B cell (primary cell): Measurements from ENCODE around the gene TREH. TPM values are rescaled to one million over a fixed set of nuclear protein-coding genes. Genes with fewer than 3 reads are reported as not detected.

Experiments
- ATAC-seq: fragments of 200-7000 bp; cut with Tn5 transposase; one replicate; pipeline ENCODE4 v1.10.0; 2021; ENCODE audit warnings: low read depth, mild to moderate bottlenecking, moderate number of reproducible peaks, moderate library complexity
- CTCF ChIA-PET: fragments of 350-600 bp; sonication (Branson Sonifier 250); formaldehyde crosslinking; loops from one replicate; lab custom pipeline; 2021; ENCODE audit warnings: antibody characterized with exemption, inconsistent platforms; lab: Charles Lee
- POLR2A ChIA-PET: fragments of 350-600 bp; sonication (Branson Sonifier 250); formaldehyde crosslinking; loops from one replicate; lab custom pipeline; 2021; ENCODE audit warnings: antibody characterized with exemption; lab: Charles Lee
- DNase-seq: peaks from one replicate; pipeline ENCODE4 v3.0.0; 2013
- H2AFZ ChIP-seq: 2 replicates; pipeline ENCODE4 v1.6.1; 2012; ENCODE audit warnings: mild to moderate bottlenecking, low read depth, low read length; ENCODE audit not compliant: insufficient read depth, poor library complexity, severe bottlenecking
- H3K27ac ChIP-seq, 2 donors: 1 replicate in 1 of 2; 2 replicates in 1 of 2; pipeline ENCODE4 v1.5.1; 2012 to 2013; ENCODE audit warnings: low read length in 2 of 2, mild to moderate bottlenecking in 2 of 2, moderate library complexity in 1 of 2
- H3K27me3 ChIP-seq, 4 experiments: fragments of 200-600 bp in 1 of 4; sonication (generic) in 1 of 4; replicated peaks in 1 of 4; 1 replicate in 2 of 4; 2 replicates in 2 of 4; pipeline versions ENCODE4 v1.6.1 to v1.7.0; 2013 to 2016; ENCODE audit warnings: low read length in 3 of 4, mild to moderate bottlenecking in 2 of 4, mixed read lengths in 1 of 4, moderate library complexity in 1 of 4; ENCODE audit not compliant: insufficient read depth in 4 of 4, control insufficient read depth in 3 of 4; ENCODE audit errors: control extremely low read depth in 1 of 4
- H3K36me3 ChIP-seq, 2 experiments: replicated peaks in 1 of 2; 1 replicate in 1 of 2; 2 replicates in 1 of 2; pipeline versions ENCODE4 v1.6.1 to v1.7.1; 2013; ENCODE audit warnings: low read length in 1 of 2; ENCODE audit not compliant: insufficient read depth in 2 of 2, control insufficient read depth in 1 of 2; ENCODE audit errors: control extremely low read depth in 1 of 2, extremely low read depth in 1 of 2
- H3K4me1 ChIP-seq, 2 donors: fragments of 200-600 bp in 1 of 2; sonication (generic) in 1 of 2; 1 replicate in 1 of 2; 2 replicates in 1 of 2; pipeline versions ENCODE4 v1.5.1 to v1.6.1; 2013 to 2017; ENCODE audit warnings: low read length in 2 of 2; ENCODE audit not compliant: control insufficient read depth in 2 of 2, insufficient read depth in 2 of 2
- H3K4me2 ChIP-seq: replicated peaks from 2 replicates; pipeline ENCODE3; 2012; ENCODE audit warnings: mild to moderate bottlenecking, low read depth, low read length; ENCODE audit not compliant: poor library complexity, severe bottlenecking
- H3K4me3 ChIP-seq, 5 experiments: fragments of 200-600 bp in 1 of 5; sonication (generic) in 1 of 5; 1 replicate in 3 of 5; 2 replicates in 2 of 5; pipeline versions ENCODE4 v1.5.1 to v1.7.0; 2011 to 2016; ENCODE audit warnings: low read length in 4 of 5, mild to moderate bottlenecking in 4 of 5, low read depth in 2 of 5, control low read depth in 1 of 5, moderate library complexity in 1 of 5; ENCODE audit not compliant: insufficient read depth in 1 of 5; ENCODE audit errors: control extremely low read depth in 1 of 5, extremely low read depth in 1 of 5
- H3K79me2 ChIP-seq: fragments of 200-600 bp; sonication (generic); one replicate; pipeline ENCODE4 v1.6.0; 2016; ENCODE audit warnings: low read length; ENCODE audit not compliant: control insufficient read depth, insufficient read depth
- H3K9ac ChIP-seq: fragments of 200-600 bp; sonication (generic); 2 replicates; pipeline ENCODE4 v1.6.1; 2017; ENCODE audit warnings: mild to moderate bottlenecking, low read length, moderate library complexity
- H3K9me3 ChIP-seq, 3 donors: one replicate each; pipeline versions ENCODE4 v1.6.1 to v1.7.1; 2013; ENCODE audit warnings: low read length in 2 of 3; ENCODE audit not compliant: control insufficient read depth in 2 of 3, insufficient read depth in 1 of 3; ENCODE audit errors: control extremely low read depth in 1 of 3
- H4K20me1 ChIP-seq: 2 replicates; pipeline ENCODE4 v1.6.0; 2012; ENCODE audit warnings: mild to moderate bottlenecking, low read length; ENCODE audit not compliant: insufficient read depth, control insufficient read depth, poor library complexity, severe bottlenecking
- H3K27ac Mint-ChIP-seq: one replicate; pipeline ENCODE4 v1.8.0; 2021; ENCODE audit warnings: mixed read lengths
- H3K27me3 Mint-ChIP-seq: one replicate; pipeline ENCODE4 v1.8.0; 2021; ENCODE audit warnings: mixed read lengths
- H3K4me1 Mint-ChIP-seq: one replicate; pipeline ENCODE4 v1.8.0; 2021; ENCODE audit warnings: mixed read lengths
- H3K4me3 Mint-ChIP-seq: one replicate; pipeline ENCODE4 v1.8.0; 2021; ENCODE audit warnings: mixed read lengths
- H3K9me3 Mint-ChIP-seq: one replicate; pipeline ENCODE4 v1.8.0; 2022; ENCODE audit warnings: mixed read lengths; ENCODE audit not compliant: insufficient read depth
- EZH2 ChIP-seq: IDR thresholded peaks from 2 replicates; pipeline ENCODE4 v1.6.1; 2012; ENCODE audit warnings: borderline replicate concordance, low read depth, mild to moderate bottlenecking, moderate library complexity, low read length; ENCODE audit not compliant: insufficient read depth, poor library complexity, severe bottlenecking
- WGBS: methylation state at CpG from one replicate; pipeline ENCODE4 v1.1.5; 2013; ENCODE audit warnings: missing lambda C conversion rate; ENCODE audit not compliant: insufficient coverage; 5-methylcytosine and 5-hydroxymethylcytosine counted together
- intact Hi-C: fragments of 100-400 bp; cut with micrococcal nuclease; formaldehyde crosslinking; loops from one replicate; pipeline ENCODE4 v1.10.0; 2022
- polyA plus RNA-seq: library from polyadenylated mRNA; depleted of rRNA; stranded (reverse); fragments of >200 nt; gene quantifications from 2 replicates; pipeline ENCODE4 v1.2.3, GENCODE V29; 2012
- total RNA-seq, 2 donors: library from RNA; stranded (reverse); fragments of 120-200 nt in 1 of 2; gene quantifications; 1 replicate in 1 of 2; 2 replicates in 1 of 2; pipeline versions ENCODE4 v1.2.3 to v1.2.4, GENCODE V29; 2013 to 2022
- TF ChIP-seq, protein P1 (sequence below): fragments of 200-600 bp; IDR thresholded peaks from one replicate; pipeline ENCODE4 v1.8.0; 2022; ENCODE audit warnings: antibody characterized with exemption, mild to moderate bottlenecking

The TREH gene
- total and polyA plus RNA-seq, 2 donors (not counting 1 experiment from before 2014, with no cell fraction given) = not detected

DNA sequence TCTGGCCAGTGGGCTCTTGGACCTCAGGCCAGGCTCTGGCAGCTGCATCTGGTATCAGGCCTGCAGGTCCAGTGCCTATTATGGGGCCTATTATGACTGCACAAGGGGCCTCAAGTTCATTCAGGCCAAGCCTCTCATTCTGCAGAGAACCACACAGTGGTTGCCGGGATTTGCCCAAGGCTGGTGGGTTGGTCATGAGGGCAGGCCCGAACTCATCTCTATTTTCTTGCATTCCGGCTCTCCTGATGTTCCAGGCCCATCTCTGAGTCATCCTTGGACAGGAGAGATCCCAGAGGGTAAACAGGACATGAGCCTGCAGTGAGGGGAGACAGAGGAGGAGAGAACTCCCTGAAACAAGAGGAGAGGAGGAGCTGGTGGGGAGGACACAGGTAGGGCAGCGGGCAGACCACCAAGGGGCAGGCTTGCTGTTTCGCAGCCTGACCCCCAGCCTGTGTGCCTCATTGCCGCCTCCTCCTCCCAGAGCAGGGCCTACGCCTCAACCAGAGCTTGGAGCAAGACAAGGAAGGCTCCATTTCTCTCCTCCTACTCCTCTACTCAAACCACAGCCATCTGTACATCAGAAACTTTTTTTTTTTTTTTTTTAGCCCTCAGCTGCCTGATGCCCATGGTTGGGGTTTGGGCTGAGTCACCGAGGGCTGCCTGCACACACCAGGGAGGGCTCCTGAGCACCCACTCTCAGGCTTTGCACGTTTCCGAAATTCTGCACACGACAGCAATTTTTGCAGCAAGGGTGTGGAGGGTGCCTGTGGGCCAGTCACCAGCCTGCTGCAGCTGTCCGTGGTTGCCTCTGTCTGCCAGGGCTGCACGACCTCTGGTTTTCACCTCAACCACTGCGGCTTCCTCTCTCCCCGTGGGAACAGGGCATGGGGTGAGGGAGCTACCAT lies 12.7 kb upstream of the TREH start:
- Histone ChIP-seq H3K9me3 (peaks cover 0 to 3% (median 0%) of the 10 kb centered on the region in 3 donors), H2AFZ (no peak overlapping the region), H3K9ac (no peak overlapping the region), H3K79me2 (no peaks in the 10 kb centered on the region), H4K20me1 (no peaks in the 10 kb centered on the region), H3K27ac (no peak overlapping the region), H3K4me3 (no peak overlapping the region), H3K36me3 (no peaks in the 10 kb centered on the region), H3K4me1 (peaks cover 10 to 38% of the 10 kb centered on the region in 2 donors), H3K4me2 (no peak overlapping the region), H3K27me3 (peaks cover 0 to 4% (median 0%) of the 10 kb centered on the region in 4 experiments)
- H3K4me3 Mint-ChIP-seq = no peak overlapping the region
- 22% methylated on average over 10 of the region's 15 CpGs for WGBS
- ChIA-PET POLR2A (interaction anchor here (0.6 kb wide), 1 partner anchor 71 kb away, joined by 7 read pairs; no protein-coding TSS in a partner anchor), CTCF (interaction anchor here (0.6 to 5.7 kb wide), 7 partner anchors 8 to 499 kb away, joined by 3 to 57 read pairs (median 5); partner anchors contain the start of gene UPK2)
- intact Hi-C loops = loop anchor here (5.0 kb wide), 1 partner anchor 505 kb away; no protein-coding TSS in a partner anchor
- ATAC-seq (no peak), DNase-seq (no peak)
- H3K4me1 Mint-ChIP-seq = peaks cover 24% of the 10 kb centered on the region
- no peaks in the 10 kb centered on the region for H3K9me3 Mint-ChIP-seq
- H3K27me3 Mint-ChIP-seq = peaks cover 8% of the 10 kb centered on the region
- TF ChIP-seq, protein P1, sequence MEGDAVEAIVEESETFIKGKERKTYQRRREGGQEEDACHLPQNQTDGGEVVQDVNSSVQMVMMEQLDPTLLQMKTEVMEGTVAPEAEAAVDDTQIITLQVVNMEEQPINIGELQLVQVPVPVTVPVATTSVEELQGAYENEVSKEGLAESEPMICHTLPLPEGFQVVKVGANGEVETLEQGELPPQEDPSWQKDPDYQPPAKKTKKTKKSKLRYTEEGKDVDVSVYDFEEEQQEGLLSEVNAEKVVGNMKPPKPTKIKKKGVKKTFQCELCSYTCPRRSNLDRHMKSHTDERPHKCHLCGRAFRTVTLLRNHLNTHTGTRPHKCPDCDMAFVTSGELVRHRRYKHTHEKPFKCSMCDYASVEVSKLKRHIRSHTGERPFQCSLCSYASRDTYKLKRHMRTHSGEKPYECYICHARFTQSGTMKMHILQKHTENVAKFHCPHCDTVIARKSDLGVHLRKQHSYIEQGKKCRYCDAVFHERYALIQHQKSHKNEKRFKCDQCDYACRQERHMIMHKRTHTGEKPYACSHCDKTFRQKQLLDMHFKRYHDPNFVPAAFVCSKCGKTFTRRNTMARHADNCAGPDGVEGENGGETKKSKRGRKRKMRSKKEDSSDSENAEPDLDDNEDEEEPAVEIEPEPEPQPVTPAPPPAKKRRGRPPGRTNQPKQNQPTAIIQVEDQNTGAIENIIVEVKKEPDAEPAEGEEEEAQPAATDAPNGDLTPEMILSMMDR = no peak
- TF ChIP-seq EZH2 = no peak
- H3K27ac Mint-ChIP-seq = no peak overlapping the region
